Stimulated activated CD8-positive, alpha-beta memory T cell treated with anti-CD3 and anti-CD28 coated beads, Interleukin-7, amount 100 ng/mL, for 24 hours (primary cell): ENCODE data around the gene TOX2.

Experiments
- DNase-seq: peaks from one replicate; pipeline ENCODE4 v3.0.0-alpha.2; 2020; ENCODE audit warnings: low read depth

TOX2 gene

GRCh38 chr20:43914311-43915210, at the start of gene TOX2:
Gene TOX2 (plus strand): TSS chr20:43914852. CDS start chr20:43914892, 40 bp downstream.
- no peak for DNase-seq

DNA sequence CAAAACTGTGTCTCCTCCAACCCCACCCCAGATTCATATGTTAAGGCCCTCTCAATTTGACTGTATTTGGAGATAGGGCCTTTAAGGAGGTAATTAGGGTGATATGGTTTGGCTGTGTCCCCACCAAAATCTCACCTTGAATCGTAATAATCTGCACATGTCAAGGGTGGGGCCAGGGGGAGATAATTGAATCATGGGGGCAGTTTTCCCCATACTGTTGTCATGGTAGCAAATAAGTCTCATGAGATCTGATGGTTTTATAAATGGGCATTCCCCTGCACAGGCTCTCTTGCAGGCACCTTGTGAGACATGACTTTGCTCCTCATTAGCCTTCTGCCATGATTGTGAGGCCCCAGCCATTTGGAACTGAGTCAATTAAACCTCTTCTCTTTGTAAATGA, 46.6 kb upstream of the TOX2 start:
- no peak for DNase-seq

- DNase-seq: no peak
Measured at GRCh38 chr20:43870484-43870883, 44.2 kb upstream of the TOX2 start.

DNA sequence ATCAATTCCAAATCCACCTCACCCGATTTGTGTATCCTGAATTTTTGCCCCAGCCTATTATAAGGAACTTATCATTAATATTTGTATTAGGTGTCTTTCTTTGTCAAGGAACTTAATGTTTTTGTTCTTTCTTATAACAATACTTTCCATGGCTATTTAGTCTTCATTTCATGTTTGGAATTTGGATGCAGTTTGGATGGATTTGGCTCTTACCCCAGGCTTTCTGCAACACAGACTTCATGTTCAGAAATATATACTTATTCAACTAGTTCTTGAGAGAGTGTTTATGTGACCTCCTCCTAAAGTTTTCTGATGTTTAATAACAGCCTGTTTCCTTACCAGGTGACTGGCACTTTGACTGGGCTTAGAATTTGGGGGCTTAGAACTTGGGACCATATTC, 35.9 kb upstream of the TOX2 start:
- no peak for DNase-seq

- DNase-seq: no peak
Measured at GRCh38 chr20:43893930-43894329, 20.7 kb upstream of the TOX2 start.

DNA sequence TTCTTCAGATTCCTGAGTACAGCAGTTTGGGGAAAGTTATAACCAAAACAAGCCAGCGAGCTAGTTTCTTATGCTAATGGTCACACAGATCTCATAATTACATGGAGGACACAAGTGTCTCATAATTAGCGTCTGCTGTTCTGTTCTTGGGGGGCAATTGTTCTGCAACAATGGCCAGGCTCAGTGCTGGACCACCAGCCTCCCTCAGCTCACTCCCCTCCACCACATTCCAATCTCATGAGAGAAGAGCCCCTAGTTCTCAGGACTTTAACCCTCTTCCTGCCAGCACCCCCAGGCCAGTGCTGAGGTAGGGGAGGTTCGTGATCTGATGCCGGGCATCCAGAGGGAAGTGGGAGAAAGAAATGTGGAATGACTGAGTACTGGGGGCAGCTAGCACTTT, 20.2 kb upstream of the TOX2 start:
- DNase-seq: no peak

DNA sequence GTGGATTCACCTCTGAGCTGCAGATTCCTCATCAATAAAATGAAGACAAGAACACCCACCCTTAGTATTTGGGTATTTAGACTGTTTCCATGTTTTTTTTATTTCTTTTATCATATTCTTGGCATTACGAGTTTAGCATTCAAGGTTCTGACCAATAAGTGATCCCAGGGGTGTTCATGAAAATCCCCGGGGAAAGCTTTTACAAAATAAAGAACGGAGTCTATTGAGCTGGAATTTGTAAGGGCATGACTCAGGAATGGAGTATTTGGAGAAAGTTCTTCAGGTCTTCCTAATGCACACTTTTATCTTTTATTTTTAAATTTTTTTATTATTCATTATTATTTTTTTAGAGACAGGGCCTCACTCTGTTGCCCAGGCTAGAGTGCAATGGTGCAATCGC, 19.4 kb upstream of the TOX2 start:
- DNase-seq: no peak

GRCh38 chr20:43899274-43900120, 15.2 kb upstream of the TOX2 start:
- DNase-seq: no peak

DNA sequence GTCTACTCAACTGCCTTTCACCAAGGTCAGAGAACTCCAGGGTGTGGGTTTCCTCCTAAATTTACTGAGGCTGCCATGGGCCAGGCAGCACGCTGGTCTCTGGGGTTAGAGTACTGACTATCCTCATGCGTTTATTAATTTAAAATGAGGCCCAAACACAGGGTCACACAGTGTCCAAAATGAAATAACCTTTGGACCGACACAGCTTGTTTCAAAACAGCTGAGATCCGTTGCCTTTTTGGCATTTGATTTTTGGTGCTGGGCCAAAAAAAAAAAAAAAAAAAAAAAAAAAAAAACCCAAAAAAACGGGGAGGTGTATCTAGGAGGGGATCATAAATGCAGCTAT, 14.6 kb upstream of the TOX2 start:
- no peak for DNase-seq

- no peak for DNase-seq
Measured at GRCh38 chr20:43900496-43900895, 14.2 kb upstream of the TOX2 start.

DNA sequence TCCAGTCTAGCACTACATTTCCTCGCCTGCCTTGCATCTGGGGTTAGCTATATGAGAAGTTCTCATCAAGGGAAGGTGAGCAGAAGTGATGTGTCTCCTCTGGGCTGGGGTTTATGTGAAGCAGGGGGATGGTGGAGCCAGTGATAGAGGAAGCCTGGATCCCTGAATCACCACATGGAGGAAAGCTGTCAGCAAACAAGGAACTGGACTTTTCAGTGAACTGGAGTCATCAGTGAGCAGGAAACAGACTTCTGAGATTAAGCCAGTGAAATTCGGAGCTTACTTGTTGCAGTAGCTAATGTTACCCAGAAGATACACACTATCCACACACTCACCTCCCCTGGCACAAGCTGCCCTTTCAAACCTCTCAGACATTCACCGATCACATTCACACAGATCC, 13.4 kb upstream of the TOX2 start:
- DNase-seq: no peak

- no peak for DNase-seq
Measured at GRCh38 chr20:43903953-43904826, 10.5 kb upstream of the TOX2 start.

GRCh38 chr20:43904827-43905177, 9.8 kb upstream of the TOX2 start:
- DNase-seq: no peak

DNA sequence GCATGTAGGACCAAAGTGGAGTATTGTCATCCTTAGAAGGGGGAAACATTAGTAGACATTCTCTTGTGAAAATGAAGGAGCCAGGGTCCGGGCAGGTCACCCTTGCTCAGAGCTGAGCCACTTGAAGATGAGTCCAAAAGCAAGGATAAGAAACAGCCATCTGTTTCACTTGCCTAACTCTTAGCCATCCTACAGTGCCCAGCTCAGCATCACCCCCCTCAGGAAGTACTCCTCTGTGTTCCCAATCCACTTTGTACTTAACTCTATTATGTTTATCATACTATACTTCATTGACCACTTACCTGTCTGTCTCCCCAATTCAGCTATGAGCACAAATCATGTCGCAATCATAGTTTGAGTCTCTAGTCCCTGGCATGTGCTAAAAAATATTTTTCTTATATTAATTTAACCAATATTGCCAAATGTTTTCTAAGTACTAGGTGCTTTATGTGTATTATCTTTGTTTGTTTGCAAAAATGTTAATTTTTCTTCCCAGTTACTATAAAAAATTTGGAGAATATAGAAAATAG, 8.1 kb upstream of the TOX2 start:
- no peak for DNase-seq

DNA sequence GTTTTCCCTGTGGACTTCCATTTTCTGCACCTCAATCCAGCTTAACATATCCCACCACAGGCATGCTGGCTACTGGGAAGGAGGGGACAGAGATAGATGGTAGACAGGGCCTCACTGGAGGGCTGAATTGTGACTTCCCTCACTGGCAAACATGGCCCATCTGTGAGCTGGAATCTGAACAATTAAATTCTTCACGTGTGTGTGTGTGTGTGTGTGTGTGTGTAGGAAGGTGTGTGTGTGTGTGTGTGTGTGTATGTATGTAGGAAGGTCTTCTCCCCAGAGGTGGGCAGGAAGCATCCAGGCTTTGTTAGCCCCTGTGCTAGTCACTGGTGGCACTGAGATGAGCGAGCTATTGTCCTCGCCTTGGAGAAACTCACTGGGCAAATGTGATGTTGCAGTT, 5.4 kb upstream of the TOX2 start:
- DNase-seq: no peak

DNA sequence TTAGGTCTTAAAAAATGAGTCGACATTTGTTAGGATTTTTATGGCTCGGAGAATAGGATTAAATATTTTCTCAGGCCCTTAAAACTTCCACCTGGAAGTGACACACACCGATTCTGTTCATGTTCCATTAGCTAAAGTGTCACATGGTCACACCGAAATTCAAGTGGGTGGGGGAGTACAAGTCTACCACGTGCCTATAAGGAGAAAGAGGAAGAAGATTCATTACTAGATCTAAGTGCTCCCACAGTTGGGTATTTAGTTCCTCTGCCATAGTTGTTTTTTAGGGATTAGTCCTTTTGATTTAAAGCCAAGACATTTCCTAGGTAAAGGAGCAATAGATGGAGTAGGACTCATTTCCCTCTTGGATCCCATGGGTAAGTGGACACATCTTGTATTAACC, 4.9 kb upstream of the TOX2 start:
- no peak for DNase-seq

DNA sequence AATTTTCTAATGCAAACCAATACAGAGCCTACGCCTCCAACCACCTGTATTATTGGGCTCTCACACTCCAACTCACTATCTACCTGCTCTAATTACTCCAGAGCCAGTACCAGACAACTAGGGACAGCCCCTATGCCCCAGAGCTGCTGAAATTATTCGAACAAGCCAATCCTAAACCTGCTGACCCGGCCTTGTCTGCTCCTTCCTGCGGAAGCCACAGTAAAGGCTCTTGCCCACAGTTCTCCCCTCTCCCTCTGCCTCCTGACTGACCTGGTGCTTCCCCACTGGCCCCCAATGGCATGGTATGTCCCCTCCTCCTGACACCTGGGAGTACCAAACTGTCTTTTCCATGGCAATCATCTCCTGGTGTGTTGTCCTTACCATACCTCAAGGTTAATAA, 4.1 kb upstream of the TOX2 start:
- no peak for DNase-seq

- no peak for DNase-seq
Measured at GRCh38 chr20:43911066-43911465, 3.6 kb upstream of the TOX2 start.

DNA sequence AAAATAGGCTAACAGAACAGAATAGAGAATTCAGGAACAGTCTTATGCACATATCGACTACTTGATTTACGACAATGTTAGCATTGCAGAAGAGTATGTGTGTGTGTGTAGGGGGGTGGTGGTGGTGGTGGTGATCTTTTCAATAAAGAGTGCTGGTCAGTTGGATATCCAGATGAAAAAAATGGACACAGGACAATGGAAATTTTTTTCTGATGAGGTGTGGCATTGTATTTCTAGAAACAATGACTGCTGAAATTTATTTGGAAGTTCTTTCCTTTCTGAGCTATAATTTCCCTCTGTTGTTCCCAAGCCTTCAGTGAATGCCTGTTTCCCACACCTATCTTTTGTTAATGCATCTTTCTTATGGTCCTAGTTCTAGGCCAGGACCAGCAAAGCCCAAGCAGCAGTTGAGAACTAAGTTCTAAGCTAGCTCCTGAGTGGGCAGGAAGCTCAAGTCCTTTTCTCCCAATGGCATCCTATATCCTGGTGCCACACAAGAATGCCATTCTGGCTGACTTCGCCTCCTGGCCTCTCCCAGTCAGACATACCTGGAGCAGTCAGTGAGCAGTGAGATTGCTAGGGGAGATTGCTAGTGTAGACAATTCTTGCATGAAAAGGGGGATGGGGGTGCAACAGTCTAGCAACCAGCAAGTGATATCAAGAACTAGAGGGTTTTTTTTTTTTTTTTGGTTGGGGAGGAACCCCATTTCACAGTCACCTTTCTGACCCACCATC, 1.2 kb upstream of the TOX2 start:
- no peak for DNase-seq

DNA sequence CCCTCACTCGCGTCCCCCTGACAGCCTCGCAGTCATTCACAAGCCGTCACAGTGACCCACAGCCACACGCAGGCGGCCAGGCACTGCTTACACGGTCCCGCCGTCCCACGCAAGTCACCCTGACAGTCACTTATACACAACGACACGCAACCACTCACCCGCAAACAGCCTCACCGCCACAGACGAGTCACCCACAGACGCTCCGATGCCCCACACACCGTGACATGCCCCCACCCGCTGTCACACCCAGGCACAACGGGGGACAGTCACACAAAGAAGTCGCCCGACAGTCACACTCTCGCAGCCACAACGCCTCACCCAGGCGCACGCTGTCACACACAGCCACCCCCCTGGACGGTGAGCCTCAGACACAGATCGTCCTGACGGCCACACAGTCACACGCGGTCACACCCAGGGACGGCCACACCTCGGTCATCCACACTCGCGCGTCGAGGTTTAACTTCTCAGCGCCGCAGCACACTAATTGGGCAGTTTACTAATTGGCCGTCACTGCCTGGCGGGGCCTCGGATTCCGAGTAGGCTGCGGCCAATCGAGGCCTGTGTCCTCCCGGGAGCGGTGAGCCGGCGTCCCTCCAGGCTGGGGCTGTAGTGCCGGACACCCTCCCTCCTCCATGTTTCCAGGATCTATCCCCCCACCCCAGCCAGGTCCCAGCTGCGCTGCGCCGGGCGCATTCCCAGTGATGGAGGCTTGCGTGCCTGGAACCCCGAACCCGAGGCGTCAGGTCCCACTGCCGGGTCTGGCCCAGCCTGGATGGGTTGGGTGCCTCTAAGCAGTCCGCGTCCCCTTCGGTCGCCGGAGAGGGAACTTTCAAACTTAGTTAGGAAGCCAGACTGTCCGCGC, 790 bp downstream of the TOX2 start:
- no peak for DNase-seq
